NB4 (cell line): ENCODE results near the gene ADM5.

Experiments
- MYC ChIP-seq: IDR thresholded peaks from 2 replicates; pipeline ENCODE4 v1.6.1; 2011; ENCODE audit warnings: low read depth, low read length
- POLR2A ChIP-seq: IDR thresholded peaks from 2 replicates; pipeline ENCODE4 v1.6.1; 2011; ENCODE audit warnings: mild to moderate bottlenecking; ENCODE audit not compliant: insufficient read length; ENCODE audit errors: extremely low read depth
- TF ChIP-seq, protein P1 (sequence below): IDR thresholded peaks from one replicate; pipeline ENCODE4 v1.5.1; 2012; ENCODE audit warnings: low read depth, low read length
- TF ChIP-seq, protein P2 (sequence below): IDR thresholded peaks from 2 replicates; pipeline ENCODE4 v1.6.1; 2011; ENCODE audit warnings: low read depth, low read length

DNA sequence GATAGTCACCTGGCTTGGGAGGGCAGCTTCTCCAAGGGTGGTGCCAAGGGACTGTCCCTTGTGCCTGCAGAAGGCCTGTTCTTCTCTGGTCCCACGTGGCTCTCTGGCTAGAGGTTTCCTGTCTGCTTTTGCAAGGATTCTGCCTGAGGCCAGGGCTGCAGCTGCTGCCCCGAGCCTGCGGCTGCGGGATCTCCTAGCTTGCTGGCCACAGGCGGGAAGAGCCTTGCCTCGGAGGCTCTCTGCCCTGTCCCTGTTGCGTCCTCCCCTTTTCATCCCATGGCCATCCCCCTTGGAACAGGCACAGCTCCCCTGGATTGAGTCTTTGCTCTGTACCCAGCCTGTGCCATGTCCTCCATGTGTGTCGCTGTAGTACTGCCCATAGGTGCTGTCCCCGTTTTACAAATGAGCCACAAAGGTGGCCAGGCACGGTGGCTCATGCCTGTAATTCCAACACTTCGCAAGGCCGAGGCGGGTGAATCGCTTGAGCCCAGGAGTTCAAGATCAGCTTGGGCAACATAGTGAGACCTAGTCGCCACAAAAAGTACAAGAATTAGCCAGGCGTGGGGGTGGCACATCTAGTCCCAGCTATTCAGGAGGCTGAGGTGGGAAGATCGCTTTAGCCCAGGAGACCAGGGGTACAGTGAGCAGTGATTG lies 32.8 kb upstream of the ADM5 start:
- TF ChIP-seq POLR2A (no peak), MYC (no peak)
- TF ChIP-seq, protein P1, sequence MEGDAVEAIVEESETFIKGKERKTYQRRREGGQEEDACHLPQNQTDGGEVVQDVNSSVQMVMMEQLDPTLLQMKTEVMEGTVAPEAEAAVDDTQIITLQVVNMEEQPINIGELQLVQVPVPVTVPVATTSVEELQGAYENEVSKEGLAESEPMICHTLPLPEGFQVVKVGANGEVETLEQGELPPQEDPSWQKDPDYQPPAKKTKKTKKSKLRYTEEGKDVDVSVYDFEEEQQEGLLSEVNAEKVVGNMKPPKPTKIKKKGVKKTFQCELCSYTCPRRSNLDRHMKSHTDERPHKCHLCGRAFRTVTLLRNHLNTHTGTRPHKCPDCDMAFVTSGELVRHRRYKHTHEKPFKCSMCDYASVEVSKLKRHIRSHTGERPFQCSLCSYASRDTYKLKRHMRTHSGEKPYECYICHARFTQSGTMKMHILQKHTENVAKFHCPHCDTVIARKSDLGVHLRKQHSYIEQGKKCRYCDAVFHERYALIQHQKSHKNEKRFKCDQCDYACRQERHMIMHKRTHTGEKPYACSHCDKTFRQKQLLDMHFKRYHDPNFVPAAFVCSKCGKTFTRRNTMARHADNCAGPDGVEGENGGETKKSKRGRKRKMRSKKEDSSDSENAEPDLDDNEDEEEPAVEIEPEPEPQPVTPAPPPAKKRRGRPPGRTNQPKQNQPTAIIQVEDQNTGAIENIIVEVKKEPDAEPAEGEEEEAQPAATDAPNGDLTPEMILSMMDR, result no peak
- TF ChIP-seq, protein P2, sequence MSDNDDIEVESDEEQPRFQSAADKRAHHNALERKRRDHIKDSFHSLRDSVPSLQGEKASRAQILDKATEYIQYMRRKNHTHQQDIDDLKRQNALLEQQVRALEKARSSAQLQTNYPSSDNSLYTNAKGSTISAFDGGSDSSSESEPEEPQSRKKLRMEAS, result no peak
